GM12878 (cell line): ENCODE data around the gene SPRED3. TPM values are rescaled to one million over a fixed set of nuclear protein-coding genes. Genes with fewer than 3 reads are reported as not detected.

Source experiments
- CHD1 ChIP-seq: IDR thresholded peaks from 2 replicates; pipeline ENCODE4 v1.6.1; 2012; ENCODE audit warnings: low read depth, low read length, improper control_type of control experiment
- CTCF ChIP-seq, 3 experiments: IDR thresholded peaks in 2 of 3; conservative IDR thresholded peaks in 1 of 3; 2 replicates each; pipeline ENCODE4 v1.5.1; 2011; ENCODE audit warnings: low read depth in 3 of 3, low read length in 3 of 3, mild to moderate bottlenecking in 3 of 3, control low read depth in 2 of 3, moderate library complexity in 2 of 3, inconsistent platforms in 1 of 3, mixed read lengths in 1 of 3; ENCODE audit not compliant: control insufficient read depth in 2 of 3, insufficient read depth in 1 of 3; ENCODE audit errors: extremely low read depth in 1 of 3
- CUX1 ChIP-seq: IDR thresholded peaks from 2 replicates; pipeline ENCODE4 v1.6.1; 2012; ENCODE audit warnings: improper control_type of control experiment, low read depth, low read length; ENCODE audit not compliant: insufficient replicate concordance
- EED ChIP-seq: sonication (generic); IDR thresholded peaks from 2 replicates; pipeline ENCODE4 v1.6.1; 2016; ENCODE audit warnings: antibody characterized with exemption, low read depth
- RUNX3 ChIP-seq: IDR thresholded peaks from 2 replicates; pipeline ENCODE4 v1.6.1; 2012; ENCODE audit warnings: low read length, inconsistent platforms
- SPI1 ChIP-seq: IDR thresholded peaks from 2 replicates; pipeline ENCODE4 v1.6.1; 2011; ENCODE audit warnings: low read depth, mild to moderate bottlenecking, low read length, moderate library complexity, borderline replicate concordance; ENCODE audit not compliant: insufficient read depth
- TCF12 ChIP-seq: IDR thresholded peaks from 2 replicates; pipeline ENCODE4 v1.6.1; 2011; ENCODE audit warnings: low read depth, mild to moderate bottlenecking, low read length
- YY1 ChIP-seq: IDR thresholded peaks from 2 replicates; pipeline ENCODE4 v1.6.1; 2011; ENCODE audit warnings: low read depth, mild to moderate bottlenecking, low read length
- polyA plus RNA-seq, 11 experiments: library from polyadenylated mRNA; depleted of rRNA in 4 of 11; unstranded in 6 of 11; stranded (reverse) in 5 of 11; fragments of >200 nt; fragmentation: Nextera tagmentation in 4 of 11; fragmentation: Illumina TruSeq in 1 of 11; extraction: Ambion mirVana in 4 of 11; extraction: Trizol in 1 of 11; gene quantifications; 1 replicate in 1 of 11; 2 replicates in 10 of 11; pipeline versions ENCODE4 v1.2.1 to v1.2.3, GENCODE V29; 2011 to 2016; ENCODE audit warnings: inconsistent platforms in 2 of 11, missing spikeins in 2 of 11, low read depth in 1 of 11
- total RNA-seq, 4 experiments: library from RNA; depleted of rRNA in 3 of 4; stranded (reverse); fragments of >200 nt in 3 of 4; fragmentation: Illumina TruSeq in 1 of 4; extraction: Trizol in 1 of 4; gene quantifications; 2 replicates each; pipeline versions ENCODE4 v1.2.1 to v1.2.3, GENCODE V29; 2013 to 2021

SPRED3 gene
- total and polyA plus RNA-seq, 10 of the 15 experiments (the other 5 are each of a cell fraction or from before 2014, with no cell fraction given), result 0.09 to 1.5 (median 0.31) TPM; not detected in 2

GRCh38 chr19:38425810-38426466 is 37.4 kb downstream of the SPRED3 start, which contains the start of gene RASGRP4 (continued):
- peak; percentile 68 for TF ChIP-seq RUNX3
- TF ChIP-seq TCF12, result 0 out of 2 replicates have a peak, but pooled peaks have one; percentile 28
- no peak for TF ChIP-seq CHD1
- TF ChIP-seq CTCF (IDR thresholded peaks at IDR 0.05 in 2 of 3, conservative IDR thresholded peaks at IDR 0.05 in 1 of 3; ENCODE audit: control insufficient read depth in 2 of 3, extremely low read depth in 1 of 3, insufficient read depth in 1 of 3, low read depth in 3 of 3, low read length in 3 of 3), result peak in 1 of 3 experiments; percentile 4; a peak in 1 of 6 replicates
- peak; percentile 54 for TF ChIP-seq SPI1
- peak; percentile 19; the same call in 1 of the 2 replicates for TF ChIP-seq YY1
- peak; percentile 35; the same call in 1 of the 2 replicates for TF ChIP-seq EED
- no peak for TF ChIP-seq CUX1
